SK-N-SH (cell line): ENCODE data around the gene NOTO.

Experiments
- CTCF ChIP-seq: fragments of 200-600 bp; sonication (generic); IDR thresholded peaks from 2 replicates; pipeline ENCODE4 v1.6.1; 2017; ENCODE audit warnings: antibody characterized with exemption, mild to moderate bottlenecking, moderate library complexity
- ELF1 ChIP-seq: IDR thresholded peaks from 2 replicates; pipeline ENCODE4 v1.4.0; 2012
- EP300 ChIP-seq, 2 experiments: IDR thresholded peaks; 2 replicates each; pipeline versions ENCODE4 v1.4.0 to v1.6.1; 2012; ENCODE audit warnings: borderline replicate concordance in 1 of 2, low read depth in 1 of 2, low read length in 1 of 2
- EZH2phosphoT487 ChIP-seq: fragments of 200-600 bp; sonication (generic); IDR thresholded peaks from 2 replicates; pipeline ENCODE4 v1.6.1; 2017; ENCODE audit warnings: low read depth, mixed run types, mild to moderate bottlenecking, antibody characterized with exemption, moderate library complexity, borderline replicate concordance
- JUND ChIP-seq: IDR thresholded peaks from 2 replicates; pipeline ENCODE4 v1.4.0; 2012
- MAX ChIP-seq: IDR thresholded peaks from 2 replicates; pipeline ENCODE4 v1.4.0; 2012; ENCODE audit warnings: low read depth
- NRF1 ChIP-seq: IDR thresholded peaks from 2 replicates; pipeline ENCODE4 v1.6.1; 2012; ENCODE audit warnings: low read depth, mild to moderate bottlenecking, low read length
- POLR2AphosphoS5 ChIP-seq: IDR thresholded peaks from 2 replicates; pipeline ENCODE4 v1.6.1; 2012; ENCODE audit warnings: low read depth, low read length
- RAD21 ChIP-seq: IDR thresholded peaks from 2 replicates; pipeline ENCODE4 v1.6.1; 2012; ENCODE audit warnings: mild to moderate bottlenecking, low read length
- SIN3A ChIP-seq: IDR thresholded peaks from 2 replicates; pipeline ENCODE4 v1.6.1; 2012; ENCODE audit warnings: low read depth, mild to moderate bottlenecking, low read length, moderate library complexity, borderline replicate concordance
- TCF12 ChIP-seq: IDR thresholded peaks from 2 replicates; pipeline ENCODE4 v1.4.0; 2012
- USF2 ChIP-seq: fragments of 150-350 bp; IDR thresholded peaks from 2 replicates; pipeline ENCODE4 v1.6.1; 2017; ENCODE audit warnings: antibody characterized with exemption, low read length, low read depth, borderline replicate concordance
- ZBTB33 ChIP-seq: IDR thresholded peaks from 2 replicates; pipeline ENCODE4 v1.4.0; 2012; ENCODE audit warnings: low read depth, borderline replicate concordance

- no peak for TF ChIP-seq NRF1
- TF ChIP-seq EZH2phosphoT487: no peak
- no peak for TF ChIP-seq CTCF
- TF ChIP-seq JUND: no peak
- no peak for TF ChIP-seq EP300 (IDR thresholded peaks at IDR 0.05; ENCODE audit: borderline replicate concordance in 1 of 2, low read depth in 1 of 2, low read length in 1 of 2)
- TF ChIP-seq USF2: no peak
- no peak for TF ChIP-seq MAX
- no peak for TF ChIP-seq POLR2AphosphoS5
- TF ChIP-seq ZBTB33: no peak
- TF ChIP-seq RAD21: no peak
- no peak for TF ChIP-seq ELF1
- no peak for TF ChIP-seq TCF12
- no peak for TF ChIP-seq SIN3A
These were observed 56.9 kb downstream of the NOTO start for GRCh38 chr2:73259276-73259675.
